GM18502 (cell line): Measurements from ENCODE around the gene SERPINA12.

ENCODE experiments used
- ATAC-seq: cut with Tn5 transposase; IDR thresholded peaks from one replicate; pipeline ENCODE4 v1.9.1; 2021; ENCODE audit warnings: mild to moderate bottlenecking; ENCODE audit not compliant: unreplicated experiment, poor library complexity

The SERPINA12 gene

DNA sequence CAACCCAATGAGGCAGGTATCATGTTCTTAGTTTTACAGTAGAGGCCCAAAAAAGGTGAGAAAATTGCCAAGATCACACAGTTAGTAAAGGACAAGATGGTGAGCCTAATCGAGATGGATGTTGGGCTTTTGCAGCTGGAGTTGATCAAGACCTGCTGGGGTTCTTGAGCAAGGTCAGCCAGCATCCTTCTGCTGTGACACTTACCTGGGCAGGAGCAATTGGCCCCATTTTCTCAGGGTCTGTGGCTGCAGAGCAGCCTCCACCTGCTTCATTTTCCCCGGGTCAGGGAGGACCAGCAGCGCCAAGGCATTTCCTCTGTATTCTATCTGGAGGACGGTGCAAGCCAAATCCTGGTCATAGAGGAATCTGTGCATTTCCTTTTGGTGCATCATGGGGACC lies 63.1 kb downstream of the SERPINA12 start:
- ATAC-seq, result no peak

- no peak for ATAC-seq
Observed at GRCh38 chr14:94445003-94445402, 64.3 kb downstream of the SERPINA12 start.

DNA sequence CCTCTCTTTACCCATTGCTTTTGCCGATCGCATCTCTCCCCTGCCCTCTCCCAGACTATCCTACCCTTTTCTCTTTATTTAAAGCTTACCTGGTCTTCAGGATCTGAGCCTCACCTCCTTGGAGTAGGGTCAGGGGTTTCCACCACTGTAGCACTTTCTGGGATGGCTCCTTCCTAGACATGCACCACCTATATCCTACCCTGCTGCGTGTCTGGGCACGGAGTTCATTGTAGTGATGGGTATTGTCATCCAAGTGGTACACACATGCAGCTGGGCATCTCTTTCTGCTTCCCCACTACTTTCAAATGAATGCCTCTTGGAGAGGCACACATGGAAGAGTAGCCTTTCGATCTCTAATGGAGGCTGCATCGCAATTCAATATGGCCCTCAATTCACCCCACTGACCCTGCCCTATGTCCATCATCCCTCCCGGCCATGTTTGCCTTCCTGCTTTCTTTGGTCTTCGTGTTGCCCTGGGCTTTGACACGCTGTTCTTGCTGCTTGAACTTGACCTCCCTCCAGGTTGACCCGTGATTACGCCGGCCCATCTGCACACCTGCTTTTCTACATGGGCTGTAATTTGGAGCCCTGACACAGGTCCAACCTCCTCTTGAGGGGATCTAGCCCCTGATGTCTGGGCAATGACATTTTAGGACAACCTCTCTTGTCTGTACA lies 67.6 kb downstream of the SERPINA12 start:
- no peak for ATAC-seq

DNA sequence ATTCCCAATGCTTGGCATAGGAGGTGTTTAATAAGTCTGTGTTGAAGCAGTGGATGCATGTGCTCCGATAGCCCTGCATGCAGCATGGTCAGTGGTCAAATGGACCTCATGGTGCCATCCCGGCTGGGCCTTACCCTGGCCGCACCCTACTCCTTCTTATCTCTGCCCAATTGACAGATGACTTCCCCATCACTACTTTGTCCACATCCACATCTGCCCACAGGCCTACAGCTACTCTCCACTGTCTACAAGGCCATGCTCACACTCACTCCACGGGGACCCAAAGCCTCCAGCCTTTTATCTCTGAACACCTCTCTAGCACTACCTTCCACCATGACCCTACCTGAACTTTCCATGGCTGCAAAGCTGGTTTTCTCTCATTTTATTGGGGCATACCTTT lies 68.1 kb downstream of the SERPINA12 start:
- no peak for ATAC-seq

DNA sequence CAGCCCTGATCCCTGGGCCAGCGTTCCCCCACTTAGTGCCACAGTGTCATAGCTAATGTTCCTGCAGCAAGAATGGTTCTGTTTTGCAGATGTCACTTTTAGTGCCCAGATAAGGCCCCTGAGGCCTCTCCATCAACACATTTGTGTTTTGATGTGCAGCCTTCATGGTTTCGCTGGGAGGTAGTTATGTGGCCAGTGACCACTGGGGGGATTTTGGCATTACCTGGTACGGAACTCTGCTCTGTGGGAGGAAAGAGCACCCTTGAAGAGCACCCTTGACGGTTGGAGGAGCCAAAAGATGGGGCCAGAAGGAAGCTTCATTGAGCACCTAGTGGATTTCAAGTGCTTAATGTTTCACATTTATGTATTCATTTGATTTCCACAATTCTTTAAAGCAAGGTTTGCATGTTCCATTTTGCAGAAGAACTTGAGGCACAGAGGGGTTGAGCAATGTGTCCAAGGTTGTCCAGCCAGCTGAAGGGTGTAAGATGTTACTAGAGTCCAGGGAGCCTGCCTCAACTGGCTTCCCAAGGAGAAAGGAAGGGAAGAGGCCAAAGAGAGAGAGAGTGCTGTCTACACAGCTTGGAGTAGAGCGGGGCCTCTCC lies 69.7 kb downstream of the SERPINA12 start:
- ATAC-seq, result no peak
